NCI-H2029 (cell line): Measurements from ENCODE around the gene CITED2.
"Not testable (repeated sequence)": the region's sequence is repeated elsewhere in the genome, so short reads cannot be mapped to it uniquely, and the experiment has no call there.

Experiments used
- DNase-seq: peaks from one replicate; lab custom pipeline; 2025; lab: John Stamatoyannopoulos, UW

CITED2 gene

GRCh38 chr6:139374357-139375225 is at the start of gene CITED2:
CITED2 (minus strand) TSS chr6:139374648; CDS start chr6:139373944, 704 bp downstream.
- peak; percentile 78 for DNase-seq

- no peak for DNase-seq
Observed at GRCh38 chr6:139423037-139423703, 48.7 kb upstream of the CITED2 start.

GRCh38 chr6:139422105-139423036 is 47.9 kb upstream of the CITED2 start:
- no peak for DNase-seq

GRCh38 chr6:139418481-139419132 is 44.2 kb upstream of the CITED2 start:
- DNase-seq, result no peak

GRCh38 chr6:139416146-139416545 is 41.7 kb upstream of the CITED2 start:
- DNase-seq, result no peak

GRCh38 chr6:139415365-139415764 is 40.9 kb upstream of the CITED2 start:
- DNase-seq, result no peak

GRCh38 chr6:139412103-139412502 is 37.7 kb upstream of the CITED2 start:
- DNase-seq, result not testable (repeated sequence)

GRCh38 chr6:139409026-139409425 is 34.6 kb upstream of the CITED2 start:
- no peak for DNase-seq

- no peak for DNase-seq
Observed at GRCh38 chr6:139407718-139408222, 33.3 kb upstream of the CITED2 start.

- no peak for DNase-seq
Observed at GRCh38 chr6:139406577-139407343, 32.3 kb upstream of the CITED2 start.

GRCh38 chr6:139402876-139403386 is 28.5 kb upstream of the CITED2 start:
- DNase-seq, result no peak

- DNase-seq, result no peak
Observed at GRCh38 chr6:139398658-139399057, 24.2 kb upstream of the CITED2 start.

- DNase-seq, result no peak
Observed at GRCh38 chr6:139395891-139396301, 21.4 kb upstream of the CITED2 start.

- no peak for DNase-seq
Observed at GRCh38 chr6:139395371-139395770, 20.9 kb upstream of the CITED2 start.

GRCh38 chr6:139394027-139394649 is 19.7 kb upstream of the CITED2 start:
- no peak for DNase-seq

- DNase-seq, result no peak
Observed at GRCh38 chr6:139392794-139393193, 18.3 kb upstream of the CITED2 start.

GRCh38 chr6:139391709-139392108 is 17.3 kb upstream of the CITED2 start:
- DNase-seq, result no peak

GRCh38 chr6:139390447-139390846 is 16.0 kb upstream of the CITED2 start:
- DNase-seq, result no peak

GRCh38 chr6:139388384-139388783 is 13.9 kb upstream of the CITED2 start:
- no peak for DNase-seq

GRCh38 chr6:139386404-139386803 is 12.0 kb upstream of the CITED2 start:
- no peak for DNase-seq
